Activated CD4-positive, alpha-beta T cell treated with anti-CD3 and anti-CD28 coated beads, Interleukin-10, Interleukin-2, amounts not matched to agents 100 ng/mL and 50 ng/mL, durations not matched to agents 16 hours and 8 hours (primary cell): ENCODE measurements around the gene TFF1.
"Not testable (repeated sequence)": the region's sequence is repeated elsewhere in the genome, so short reads cannot be mapped to it uniquely, and the experiment has no call there.

ENCODE experiments used
- DNase-seq: peaks from one replicate; pipeline ENCODE4 v3.0.0-alpha.2; 2020

The TFF1 gene

GRCh38 chr21:42366292-42367010 lies at the start of gene TFF1:
TSS of gene TFF1 (minus strand) at chr21:42366535. CDS start at chr21:42366495, 40 bp downstream.
- no peak for DNase-seq

DNA sequence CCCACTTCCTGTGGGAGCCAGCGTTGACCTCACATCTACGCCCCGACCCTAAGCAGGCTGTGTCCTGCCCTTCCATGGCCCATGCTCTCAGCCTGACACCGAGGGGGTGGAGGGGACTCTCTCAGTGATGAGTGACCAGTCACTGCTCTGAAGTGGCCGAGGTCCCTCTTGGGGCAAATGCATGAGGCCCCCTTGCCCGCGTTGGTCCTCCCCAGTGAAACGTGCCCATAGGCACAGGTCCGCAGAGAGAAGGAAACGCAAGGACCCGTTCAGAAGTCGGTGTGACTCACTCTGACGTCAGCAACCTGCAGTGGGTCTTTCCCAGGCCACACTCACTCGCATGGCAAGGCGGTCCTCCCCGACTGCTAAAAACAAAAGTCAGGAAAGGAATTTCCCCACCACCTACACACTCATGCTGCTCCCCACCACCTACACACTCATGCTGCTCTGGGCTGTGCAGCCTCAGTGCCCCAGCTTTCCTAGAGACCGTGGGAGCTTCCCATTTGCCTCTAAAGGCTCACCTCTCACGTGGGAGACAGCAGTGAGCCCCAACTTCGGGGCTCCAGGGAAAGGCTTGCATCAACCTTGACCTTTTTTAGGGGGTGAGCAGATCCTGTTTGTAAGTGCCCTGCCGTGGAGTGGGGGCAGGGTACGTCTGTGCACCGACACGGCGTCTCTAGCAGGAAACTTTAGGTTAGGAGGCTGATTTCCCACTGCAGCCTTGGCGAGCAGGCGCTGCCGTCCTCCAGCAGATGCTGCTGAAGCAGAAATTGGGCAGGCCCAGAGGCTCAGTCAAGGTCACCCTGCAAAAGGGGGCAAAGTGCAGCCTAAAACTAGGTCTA lies 48.8 kb upstream of the TFF1 start:
- DNase-seq = peak; percentile 97

DNA sequence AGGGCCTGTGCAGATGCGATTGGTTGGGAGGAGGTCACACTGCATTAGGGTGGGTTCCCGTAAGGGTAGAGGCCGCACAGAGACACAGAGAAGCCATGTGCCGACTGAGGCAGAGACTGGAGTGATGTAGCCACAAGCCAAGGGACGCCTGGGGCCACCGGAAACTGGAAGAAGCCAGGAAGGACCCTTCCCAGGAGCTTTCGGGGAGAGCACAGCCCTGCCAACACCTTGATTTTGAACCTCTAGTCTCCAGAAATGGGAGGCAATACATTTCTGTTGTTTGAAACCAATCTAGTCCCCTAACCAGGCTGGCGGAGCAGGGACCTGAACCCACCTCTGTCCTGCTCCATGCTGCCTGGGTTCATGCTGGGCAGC lies 48.2 kb upstream of the TFF1 start:
- no peak for DNase-seq

DNA sequence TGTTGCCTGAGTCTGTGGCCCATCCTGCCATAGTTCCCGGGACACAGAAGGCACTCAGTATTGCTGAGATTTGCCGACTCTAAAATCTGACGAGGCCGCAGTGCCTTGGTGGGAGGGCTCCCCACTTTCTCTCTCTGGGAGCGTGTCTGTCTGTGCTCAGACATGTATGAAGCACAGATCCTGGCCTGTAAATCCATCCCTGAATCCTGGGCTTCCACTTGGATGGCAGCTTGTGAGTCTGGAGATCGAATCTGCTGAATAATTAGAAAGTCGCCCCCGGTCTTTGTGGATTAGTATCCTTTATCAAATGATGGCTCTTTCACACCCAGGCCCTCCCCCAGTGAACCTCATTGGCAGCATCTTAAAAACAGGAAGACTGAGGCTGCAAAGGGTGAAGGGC lies 47.7 kb upstream of the TFF1 start:
- DNase-seq = no peak

DNA sequence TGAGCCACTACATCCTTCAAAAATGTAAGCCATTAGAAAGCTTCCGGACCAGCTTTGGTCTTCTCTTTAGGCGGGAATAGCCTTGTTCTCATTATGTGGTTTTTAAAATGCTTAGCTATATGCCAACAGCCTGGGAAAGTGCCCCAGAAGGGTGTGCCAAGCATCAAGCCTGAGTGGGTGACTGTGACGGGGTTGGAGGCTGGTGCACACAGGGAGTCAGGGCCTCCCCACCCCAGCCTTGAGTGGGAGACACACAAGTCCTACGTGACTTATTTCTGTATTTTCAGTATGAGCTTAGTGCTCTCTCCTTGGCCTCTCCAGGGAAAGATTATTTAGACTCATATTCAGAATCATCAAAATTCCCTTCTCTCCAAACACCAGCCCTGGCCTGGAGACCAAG lies 47.2 kb upstream of the TFF1 start:
- peak; percentile 60 for DNase-seq

- no peak for DNase-seq
Observed at GRCh38 chr21:42413093-42413492, 46.8 kb upstream of the TFF1 start.

DNA sequence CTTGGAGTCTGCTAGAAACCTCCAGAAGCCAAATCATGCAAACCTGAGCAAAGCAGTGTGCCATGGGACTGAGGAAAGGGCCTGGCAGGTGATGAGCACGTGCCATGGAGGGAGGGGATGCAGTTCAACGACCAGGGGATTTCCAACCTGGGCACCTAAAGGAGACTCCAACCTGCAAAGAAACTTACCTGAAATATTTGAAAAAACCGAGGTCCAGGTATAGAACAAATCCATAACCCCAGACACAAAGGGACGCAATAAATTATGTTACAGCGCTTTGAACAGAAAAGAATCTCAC lies 46.2 kb upstream of the TFF1 start:
- no peak for DNase-seq

- no peak for DNase-seq
Observed at GRCh38 chr21:42411891-42412635, 45.7 kb upstream of the TFF1 start.

- DNase-seq = peak; percentile 61
Observed at GRCh38 chr21:42411197-42411869, 45.0 kb upstream of the TFF1 start.

DNA sequence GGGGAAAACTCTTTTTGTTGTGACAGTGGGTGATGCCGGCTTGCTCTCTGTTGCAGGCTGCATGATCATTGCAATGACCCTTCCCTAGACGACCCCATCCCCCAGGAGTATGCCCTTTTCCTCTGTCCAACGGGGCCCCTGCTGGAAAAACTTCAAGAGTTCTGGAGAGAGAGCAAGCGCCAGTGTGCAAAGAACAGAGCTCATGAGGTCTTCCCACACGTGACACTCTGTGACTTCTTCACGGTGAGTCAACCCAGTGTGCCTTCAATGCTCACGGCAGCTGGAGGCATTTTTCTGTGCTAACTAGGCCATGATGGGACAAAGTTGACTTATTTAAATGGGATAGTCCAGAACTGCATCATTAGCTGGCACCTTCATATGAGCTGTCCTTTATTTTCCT lies 43.0 kb upstream of the TFF1 start:
- no peak for DNase-seq

GRCh38 chr21:42408718-42409117 lies 42.4 kb upstream of the TFF1 start:
- DNase-seq = not testable (repeated sequence)

DNA sequence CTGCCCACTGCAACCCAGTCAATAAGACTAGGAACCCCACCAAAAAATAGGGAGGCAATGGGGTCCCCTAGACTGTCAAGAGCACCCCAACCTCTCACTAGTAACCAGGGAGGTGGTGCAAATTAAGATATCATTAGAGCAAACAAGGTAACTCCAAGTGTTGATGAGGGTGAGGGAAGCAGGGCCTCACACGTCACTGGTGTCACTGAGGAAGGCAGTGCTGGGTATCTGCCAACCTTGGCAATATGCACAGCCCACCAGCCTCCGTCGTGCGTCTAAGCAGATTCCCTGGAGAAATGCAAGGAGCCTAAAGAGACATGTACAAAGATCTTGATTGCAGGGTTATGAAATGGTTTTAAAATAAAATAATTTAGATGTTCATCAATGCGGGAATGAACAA lies 41.1 kb upstream of the TFF1 start:
- DNase-seq = no peak

DNA sequence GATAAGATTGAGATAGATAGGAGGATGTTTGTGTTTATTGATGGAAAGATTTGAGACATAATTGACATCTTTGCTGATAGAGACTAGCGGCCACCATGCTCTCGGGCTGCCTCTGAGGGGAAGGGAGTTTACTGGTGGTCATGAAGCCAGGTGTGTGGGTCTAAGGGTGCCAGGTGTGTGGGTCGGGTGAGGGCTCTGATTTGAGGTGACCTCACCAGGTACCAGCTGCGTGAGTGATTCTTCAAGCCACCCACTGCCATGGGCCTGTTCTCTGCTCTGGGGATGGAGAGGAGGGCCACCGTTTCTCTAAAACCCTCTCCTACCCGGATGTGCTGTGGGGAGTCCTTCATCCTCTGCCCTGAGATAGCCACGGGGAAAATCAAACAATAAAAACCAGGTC lies 40.5 kb upstream of the TFF1 start:
- no peak for DNase-seq

GRCh38 chr21:42406201-42406621 lies 39.9 kb upstream of the TFF1 start:
- peak; percentile 82 for DNase-seq

DNA sequence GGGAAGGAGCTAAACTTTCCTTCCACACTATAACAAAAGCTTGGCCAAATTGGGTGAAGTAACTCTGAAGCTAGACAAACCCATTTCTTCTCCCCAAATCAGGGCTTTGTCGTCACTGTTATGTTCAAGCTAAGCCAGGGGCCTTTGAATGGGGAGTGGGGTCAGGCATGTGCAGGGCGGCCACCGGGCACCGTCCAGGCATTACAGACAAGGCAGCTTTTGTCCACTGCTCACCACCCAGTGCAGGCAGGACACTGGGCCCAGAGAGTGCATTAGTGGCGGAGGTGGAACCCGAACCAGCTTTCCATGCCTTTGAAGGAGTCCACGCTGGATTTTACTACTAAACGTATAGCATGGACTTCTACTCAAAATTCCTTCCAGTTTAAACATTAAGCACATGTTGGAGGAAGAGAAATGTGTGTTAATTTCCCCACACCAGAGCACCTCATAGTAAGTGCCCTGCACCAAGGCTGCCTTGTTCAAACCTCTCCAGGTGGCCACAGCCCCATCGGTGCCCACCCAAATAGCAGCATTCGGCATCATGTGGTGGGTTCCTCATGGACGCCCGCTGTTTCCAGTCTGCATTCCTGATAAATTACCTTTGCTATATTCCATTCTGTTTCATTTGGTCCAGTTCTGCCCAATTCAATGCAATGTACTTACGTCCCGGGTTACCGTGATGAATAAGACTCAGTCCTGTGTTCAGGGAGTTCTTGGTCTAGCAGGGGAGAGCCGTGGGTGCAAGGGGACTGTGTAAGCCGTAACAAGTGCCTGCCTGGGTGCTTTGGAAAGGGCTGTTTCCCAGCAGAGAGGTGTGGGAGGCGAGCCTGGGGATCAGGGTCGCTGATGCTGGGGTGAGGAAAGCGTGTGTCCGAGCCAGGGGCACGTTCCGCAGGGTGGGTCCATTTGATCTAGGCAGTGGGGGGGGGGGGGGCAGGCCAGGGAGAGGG lies 39.0 kb upstream of the TFF1 start:
- DNase-seq = peak; percentile 38

GRCh38 chr21:42404539-42404938 lies 38.2 kb upstream of the TFF1 start:
- DNase-seq = peak; percentile 62

DNA sequence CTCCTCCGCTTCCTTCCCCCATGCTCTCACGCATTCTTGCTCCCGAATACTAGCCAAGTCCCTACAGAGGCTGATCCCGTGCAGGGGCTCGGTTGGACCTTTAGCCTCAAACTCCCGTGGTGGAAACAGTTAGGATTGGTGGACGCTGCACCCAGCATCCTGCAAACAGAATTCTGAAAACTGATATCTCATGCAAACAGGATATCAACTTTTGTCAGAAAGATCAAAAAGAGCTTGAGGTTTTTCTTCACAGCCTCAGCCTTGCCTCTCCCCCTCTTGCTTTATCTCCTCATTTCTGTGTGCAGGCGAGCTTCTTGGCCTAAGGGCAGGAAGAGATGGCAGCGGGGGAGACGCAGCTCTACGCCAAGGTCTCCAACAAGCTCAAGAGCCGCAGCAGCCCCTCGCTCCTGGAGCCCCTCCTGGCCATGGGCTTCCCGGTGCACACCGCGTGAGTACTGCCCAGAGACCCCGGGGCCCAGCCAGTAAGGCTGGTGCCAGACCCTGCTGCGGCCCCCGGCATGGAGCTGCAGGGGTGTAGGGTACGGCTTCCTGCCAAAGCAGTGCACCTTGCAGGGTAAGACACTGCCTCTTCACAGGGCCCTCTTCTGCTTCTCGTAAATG lies 37.4 kb upstream of the TFF1 start, which contains the start of gene UBASH3A:
UBASH3A (plus strand) TSS at position 292 of the 621 bp plus-strand sequence; CDS start at position 336, 44 bp downstream.
- DNase-seq = peak; percentile 71

DNA sequence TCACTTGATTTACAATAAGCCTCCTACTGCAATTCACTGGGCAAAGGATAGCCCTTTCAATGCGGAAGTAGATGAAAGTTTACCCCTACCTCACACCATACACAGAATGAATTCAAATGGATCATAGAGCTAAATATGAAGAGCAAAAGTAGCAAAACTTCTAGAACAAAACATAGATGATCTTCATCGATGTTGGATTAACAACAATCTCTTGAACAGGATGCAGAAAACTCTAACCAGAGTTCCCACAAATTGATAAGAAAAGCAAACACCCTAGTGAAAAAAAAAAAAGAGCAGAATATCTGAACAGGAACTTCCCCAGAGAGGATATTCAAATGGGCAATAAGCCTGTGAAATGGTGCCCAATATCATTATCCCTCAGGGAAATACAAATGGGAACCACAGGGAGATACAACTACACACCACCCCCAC lies 35.5 kb upstream of the TFF1 start:
- no peak for DNase-seq

GRCh38 chr21:42401154-42401553 lies 34.8 kb upstream of the TFF1 start:
- DNase-seq = no peak

DNA sequence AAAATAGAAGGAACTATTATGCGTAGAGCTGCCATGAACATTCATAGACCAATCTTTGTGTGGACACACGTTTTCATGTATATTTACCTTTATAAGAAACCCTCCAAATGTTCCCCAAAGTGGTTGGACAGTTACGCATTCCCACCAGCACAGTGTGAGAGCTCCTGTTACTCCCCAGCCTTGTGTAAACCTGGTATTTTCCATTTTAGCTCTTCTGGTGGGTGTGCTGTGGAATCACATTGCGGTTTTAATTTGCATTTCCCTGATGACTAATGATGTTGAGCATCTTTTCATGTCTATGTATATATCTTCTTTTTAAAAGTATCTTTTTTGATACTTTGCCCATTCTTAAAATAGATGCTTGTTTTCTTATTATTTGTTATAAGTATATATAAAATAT lies 34.2 kb upstream of the TFF1 start:
- peak; percentile 56 for DNase-seq

- no peak for DNase-seq
Observed at GRCh38 chr21:42398436-42399028, 32.2 kb upstream of the TFF1 start.
